Measurements from ENCODE around the gene AP5S1. TPM values are rescaled to one million over a fixed set of nuclear protein-coding genes. Genes with fewer than 3 reads are reported as not detected.

Gene AP5S1
- total and polyA plus RNA-seq, 2 of the 13 experiments (the other 11 are each of a cell fraction or from before 2014, with no cell fraction given), result 7.9 to 23.2 TPM

DNA sequence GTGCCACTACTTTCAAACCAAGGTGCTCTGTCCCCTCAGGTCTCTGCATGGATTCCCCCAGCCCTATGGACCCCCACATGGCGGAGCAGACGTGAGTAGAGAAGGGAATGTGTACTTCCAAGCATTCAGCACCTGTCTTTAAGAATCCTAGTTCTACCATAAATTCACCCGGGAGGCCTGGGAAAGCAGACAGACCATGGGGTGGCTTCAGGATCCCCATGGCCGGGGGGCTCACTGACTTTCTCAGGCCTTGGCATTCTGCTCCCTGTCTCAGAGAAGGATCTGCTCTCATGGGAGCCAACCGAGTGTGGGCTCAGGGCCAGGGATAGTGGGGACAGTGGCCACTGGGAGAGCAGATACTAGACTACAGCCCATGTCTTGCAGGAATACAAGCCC is 22.0 kb upstream of the AP5S1 start (continued):
- TF ChIP-seq MAZ (IDR thresholded peaks at IDR 0.05; ENCODE audit: borderline replicate concordance, low read depth, low read length) (no peak), MAZ (CRISPR knock-in tag; IDR thresholded peaks at IDR 0.05; ENCODE audit: low read depth) (no peak), SNAPC2 (CRISPR knock-in tag; IDR thresholded peaks at IDR 0.05) (no peak), BRD4 (CRISPR knock-in tag; IDR thresholded peaks at IDR 0.05) (no peak), REPIN1 (CRISPR knock-in tag; IDR thresholded peaks at IDR 0.05; ENCODE audit: borderline replicate concordance, low read depth) (0 out of 2 replicates have a peak, but pooled peaks have one; percentile 40), WIZ (CRISPR knock-in tag; IDR thresholded peaks at IDR 0.05) (no peak), PRPF4 (IDR thresholded peaks at IDR 0.05; ENCODE audit: low read depth, low read length, poor library complexity, severe bottlenecking) (no peak), DMAP1 (CRISPR knock-in tag; IDR thresholded peaks at IDR 0.05) (peak; percentile 21; the same call in 1 of the 2 replicates), ZNF562 (CRISPR knock-in tag; IDR thresholded peaks at IDR 0.05; ENCODE audit: borderline replicate concordance) (no peak), ZFYVE20 (CRISPR knock-in tag; IDR thresholded peaks at IDR 0.05; ENCODE audit: borderline replicate concordance, low read depth) (no peak), SUZ12 (IDR thresholded peaks at IDR 0.05; ENCODE audit: low read depth, low read length) (no peak), ZNF460 (CRISPR knock-in tag; IDR thresholded peaks at IDR 0.05; ENCODE audit: borderline replicate concordance) (no peak), SETDB1 (CRISPR knock-in tag; IDR thresholded peaks at IDR 0.05; ENCODE audit: borderline replicate concordance) (no peak), TEAD2 (CRISPR knock-in tag; IDR thresholded peaks at IDR 0.05) (no peak), SIX1 (CRISPR knock-in tag; IDR thresholded peaks at IDR 0.05; ENCODE audit: borderline replicate concordance) (no peak), ETV6 (CRISPR knock-in tag; conservative IDR thresholded peaks at IDR 0.05) (no peak), ZNF878 (CRISPR knock-in tag; IDR thresholded peaks at IDR 0.05) (no peak), TEAD3 (CRISPR knock-in tag; optimal IDR thresholded peaks at IDR 0.05; ENCODE audit: borderline replicate concordance) (peak; percentile 12)
- TF ChIP-seq, protein P1, sequence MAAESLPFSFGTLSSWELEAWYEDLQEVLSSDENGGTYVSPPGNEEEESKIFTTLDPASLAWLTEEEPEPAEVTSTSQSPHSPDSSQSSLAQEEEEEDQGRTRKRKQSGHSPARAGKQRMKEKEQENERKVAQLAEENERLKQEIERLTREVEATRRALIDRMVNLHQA (CRISPR knock-in tag; IDR thresholded peaks at IDR 0.05), result no peak
- TF ChIP-seq, protein P2, sequence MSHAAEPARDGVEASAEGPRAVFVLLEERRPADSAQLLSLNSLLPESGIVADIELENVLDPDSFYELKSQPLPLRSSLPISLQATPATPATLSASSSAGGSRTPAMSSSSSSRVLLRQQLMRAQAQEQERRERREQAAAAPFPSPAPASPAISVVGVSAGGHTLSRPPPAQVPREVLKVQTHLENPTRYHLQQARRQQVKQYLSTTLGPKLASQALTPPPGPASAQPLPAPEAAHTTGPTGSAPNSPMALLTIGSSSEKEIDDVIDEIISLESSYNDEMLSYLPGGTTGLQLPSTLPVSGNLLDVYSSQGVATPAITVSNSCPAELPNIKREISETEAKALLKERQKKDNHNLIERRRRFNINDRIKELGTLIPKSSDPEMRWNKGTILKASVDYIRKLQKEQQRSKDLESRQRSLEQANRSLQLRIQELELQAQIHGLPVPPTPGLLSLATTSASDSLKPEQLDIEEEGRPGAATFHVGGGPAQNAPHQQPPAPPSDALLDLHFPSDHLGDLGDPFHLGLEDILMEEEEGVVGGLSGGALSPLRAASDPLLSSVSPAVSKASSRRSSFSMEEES (CRISPR knock-in tag; IDR thresholded peaks at IDR 0.05), result no peak
- TF ChIP-seq, protein P3, sequence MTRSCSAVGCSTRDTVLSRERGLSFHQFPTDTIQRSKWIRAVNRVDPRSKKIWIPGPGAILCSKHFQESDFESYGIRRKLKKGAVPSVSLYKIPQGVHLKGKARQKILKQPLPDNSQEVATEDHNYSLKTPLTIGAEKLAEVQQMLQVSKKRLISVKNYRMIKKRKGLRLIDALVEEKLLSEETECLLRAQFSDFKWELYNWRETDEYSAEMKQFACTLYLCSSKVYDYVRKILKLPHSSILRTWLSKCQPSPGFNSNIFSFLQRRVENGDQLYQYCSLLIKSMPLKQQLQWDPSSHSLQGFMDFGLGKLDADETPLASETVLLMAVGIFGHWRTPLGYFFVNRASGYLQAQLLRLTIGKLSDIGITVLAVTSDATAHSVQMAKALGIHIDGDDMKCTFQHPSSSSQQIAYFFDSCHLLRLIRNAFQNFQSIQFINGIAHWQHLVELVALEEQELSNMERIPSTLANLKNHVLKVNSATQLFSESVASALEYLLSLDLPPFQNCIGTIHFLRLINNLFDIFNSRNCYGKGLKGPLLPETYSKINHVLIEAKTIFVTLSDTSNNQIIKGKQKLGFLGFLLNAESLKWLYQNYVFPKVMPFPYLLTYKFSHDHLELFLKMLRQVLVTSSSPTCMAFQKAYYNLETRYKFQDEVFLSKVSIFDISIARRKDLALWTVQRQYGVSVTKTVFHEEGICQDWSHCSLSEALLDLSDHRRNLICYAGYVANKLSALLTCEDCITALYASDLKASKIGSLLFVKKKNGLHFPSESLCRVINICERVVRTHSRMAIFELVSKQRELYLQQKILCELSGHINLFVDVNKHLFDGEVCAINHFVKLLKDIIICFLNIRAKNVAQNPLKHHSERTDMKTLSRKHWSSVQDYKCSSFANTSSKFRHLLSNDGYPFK (CRISPR knock-in tag; IDR thresholded peaks at IDR 0.05; ENCODE audit: borderline replicate concordance), result peak; percentile 10; the same call in 1 of the 2 replicates
- TF ChIP-seq, protein P4, sequence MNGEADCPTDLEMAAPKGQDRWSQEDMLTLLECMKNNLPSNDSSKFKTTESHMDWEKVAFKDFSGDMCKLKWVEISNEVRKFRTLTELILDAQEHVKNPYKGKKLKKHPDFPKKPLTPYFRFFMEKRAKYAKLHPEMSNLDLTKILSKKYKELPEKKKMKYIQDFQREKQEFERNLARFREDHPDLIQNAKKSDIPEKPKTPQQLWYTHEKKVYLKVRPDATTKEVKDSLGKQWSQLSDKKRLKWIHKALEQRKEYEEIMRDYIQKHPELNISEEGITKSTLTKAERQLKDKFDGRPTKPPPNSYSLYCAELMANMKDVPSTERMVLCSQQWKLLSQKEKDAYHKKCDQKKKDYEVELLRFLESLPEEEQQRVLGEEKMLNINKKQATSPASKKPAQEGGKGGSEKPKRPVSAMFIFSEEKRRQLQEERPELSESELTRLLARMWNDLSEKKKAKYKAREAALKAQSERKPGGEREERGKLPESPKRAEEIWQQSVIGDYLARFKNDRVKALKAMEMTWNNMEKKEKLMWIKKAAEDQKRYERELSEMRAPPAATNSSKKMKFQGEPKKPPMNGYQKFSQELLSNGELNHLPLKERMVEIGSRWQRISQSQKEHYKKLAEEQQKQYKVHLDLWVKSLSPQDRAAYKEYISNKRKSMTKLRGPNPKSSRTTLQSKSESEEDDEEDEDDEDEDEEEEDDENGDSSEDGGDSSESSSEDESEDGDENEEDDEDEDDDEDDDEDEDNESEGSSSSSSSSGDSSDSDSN (CRISPR knock-in tag; IDR thresholded peaks at IDR 0.05), result no peak

Measured in HepG2 (cell line).